Measurements from ENCODE around the gene STXBP5. TPM values are rescaled to one million over a fixed set of nuclear protein-coding genes. Genes with fewer than 3 reads are reported as not detected.

Gene STXBP5
- total and polyA plus RNA-seq, 9 of the 15 experiments (the other 6 are each of a cell fraction or from before 2014, with no cell fraction given): 23.3 to 172 (median 71.5) TPM

GRCh38 chr6:147392917-147393625 lies 188.9 kb downstream of the STXBP5 start:
- CTCF ChIA-PET (ENCODE audit: low intra/inter-chr PET ratio): interaction anchor here (2.9 kb wide), 1 partner anchor 1072 kb away, joined by 12 read pairs; no protein-coding TSS in a partner anchor
- H3K4me3 ChIP-seq: no peak overlapping the region
- no peaks in the 10 kb centered on the region for H3K79me2 ChIP-seq (ENCODE audit: control insufficient read depth, insufficient read depth, low read length)
- no peak overlapping the region for H2AFZ ChIP-seq (ENCODE audit: low read depth, low read length)
- H3K4me1 ChIP-seq (replicated peaks in 1 of 2; ENCODE audit: control insufficient read depth in 2 of 2, insufficient read depth in 2 of 2, low read length in 2 of 2): no peaks in the 10 kb centered on the region
- FAIRE-seq (no peak), DNase-seq (ENCODE audit: extremely low read depth in 1 of 4, low spot score in 3 of 4) (no peak), ATAC-seq (peak; percentile 12)
- no peaks in the 10 kb centered on the region for H3K27me3 ChIP-seq (ENCODE audit: control insufficient read depth in 2 of 2, insufficient read depth in 2 of 2, low read length in 2 of 2)
- H3K4me2 ChIP-seq (ENCODE audit: insufficient read depth, low read length): no peak overlapping the region
- BruUV-seq (replicated peaks): TSS peak; percentile 11
- H3K27ac ChIP-seq (ENCODE audit: extremely low read depth, low read depth, low read length): no peak overlapping the region
- 44% methylated on average over 8 of the region's 8 CpGs for WGBS (ENCODE audit: insufficient coverage, low coverage, missing lambda C conversion rate)
- H4K20me1 ChIP-seq (replicated peaks; ENCODE audit: control insufficient read depth, insufficient read depth, low read length): no peaks in the 10 kb centered on the region
- POLR2A ChIA-PET: interaction anchor here (0.6 to 1.3 kb wide), 2 partner anchors 15 to 1444 kb away, joined by 3 read pairs; no protein-coding TSS in a partner anchor
- in situ Hi-C loops (cut with MboI) (no loop called here), intact Hi-C loops (cut with micrococcal nuclease) (loop anchor here (5.0 to 10.0 kb wide), 2 partner anchors 262 to 774 kb away; no protein-coding TSS in a partner anchor)
- peaks cover 4% of the 10 kb centered on the region; the same call in 1 of the 3 replicates for H3K36me3 ChIP-seq (ENCODE audit: control insufficient read depth, insufficient read depth, low read length)
- no peaks in the 10 kb centered on the region for H3K9me3 ChIP-seq (replicated peaks; ENCODE audit: control insufficient read depth, insufficient read depth, low read depth, low read length)
- TF ChIP-seq MYNN (IDR thresholded peaks at IDR 0.05) (0 out of 2 replicates have a peak, but pooled peaks have one; percentile 48), MYNN (CRISPR knock-in tag; IDR thresholded peaks at IDR 0.05) (no peak), RBM22 (IDR thresholded peaks at IDR 0.05; ENCODE audit: low read depth, low read length, poor library complexity, severe bottlenecking) (peak; percentile 39), POLR2AphosphoS2 (IDR thresholded peaks at IDR 0.05; ENCODE audit: low read length) (peak; percentile 74), ZBTB43 (CRISPR knock-in tag; IDR thresholded peaks at IDR 0.05) (no peak), NR1H2 (CRISPR knock-in tag; IDR thresholded peaks at IDR 0.05) (no peak), FOXA1 (IDR thresholded peaks at IDR 0.05; ENCODE audit: borderline replicate concordance) (no peak), STAT5A (IDR thresholded peaks at IDR 0.05; ENCODE audit: borderline replicate concordance, low read length) (no peak)
- no peaks in the 10 kb centered on the region for H3K9me1 ChIP-seq (ENCODE audit: control insufficient read depth, insufficient read depth, low read length)
- no peak overlapping the region for H3K9ac ChIP-seq (ENCODE audit: insufficient read depth in 1 of 2, low read depth in 2 of 2, low read length in 2 of 2)

All from K562 (cell line).